ENCODE data around the gene BRSK2.
A peak's percentile ranks its signal among the peaks of the same experiment; 100 is the strongest.

The BRSK2 gene

DNA sequence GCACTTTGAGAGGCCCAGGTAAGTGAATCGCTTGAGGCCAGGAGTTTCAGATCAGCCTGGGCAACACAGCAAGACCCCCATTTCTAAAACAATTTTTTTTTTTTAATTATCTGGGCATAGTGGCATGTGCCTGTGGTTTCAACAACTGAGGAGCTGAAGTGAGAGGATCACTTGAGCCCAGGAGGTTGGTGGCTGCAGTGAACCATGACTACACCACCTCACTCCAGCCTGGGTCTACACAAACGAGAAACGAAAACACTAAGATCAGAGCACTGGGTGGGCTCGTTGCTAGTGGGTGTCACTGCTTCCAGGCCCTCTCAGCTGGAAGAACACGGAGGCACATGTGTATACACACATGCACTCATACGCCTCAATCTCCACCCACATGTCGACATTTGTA is 100.9 kb downstream of the BRSK2 start:
- Mint-ChIP-seq H3K9me3 (no peaks in the 10 kb centered on the region), H3K4me3 (no peak overlapping the region), H3K4me1 (peaks cover 31% of the 10 kb centered on the region), H3K27me3 (no peaks in the 10 kb centered on the region), H3K36me3 (ENCODE audit: low read depth) (peaks cover 2% of the 10 kb centered on the region), H3K27ac (no peak overlapping the region)
- DNase-seq (no peak), ATAC-seq (no peak)

DNA sequence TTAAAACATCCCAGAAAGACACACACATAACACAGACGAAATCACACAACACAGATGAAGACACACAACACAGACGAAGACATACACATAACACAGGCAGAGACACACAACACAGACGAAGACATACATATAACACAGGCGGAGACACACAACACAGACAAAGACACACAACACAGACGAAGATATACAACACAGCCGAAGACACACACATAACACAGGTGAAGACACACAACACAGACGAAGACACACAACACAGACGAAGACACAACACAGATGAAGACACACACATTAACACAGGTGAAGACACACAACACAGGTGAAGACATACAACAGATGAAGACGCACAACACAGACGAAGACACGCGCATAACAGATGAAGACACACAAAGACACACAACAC is 101.6 kb downstream of the BRSK2 start:
- Mint-ChIP-seq H3K4me1 (peaks cover 30% of the 10 kb centered on the region), H3K27ac (no peak overlapping the region)

GRCh38 chr11:1493650-1494244 is 104.0 kb downstream of the BRSK2 start:
- H3K36me3 Mint-ChIP-seq (ENCODE audit: low read depth), result peaks cover 9% of the 10 kb centered on the region
- no peak overlapping the region for H3K4me3 Mint-ChIP-seq
- ATAC-seq (no peak), DNase-seq (no peak)
- peaks cover 41% of the 10 kb centered on the region for H3K4me1 Mint-ChIP-seq
- no peaks in the 10 kb centered on the region for H3K9me3 Mint-ChIP-seq
- H3K27ac Mint-ChIP-seq, result no peak overlapping the region
- no peaks in the 10 kb centered on the region for H3K27me3 Mint-ChIP-seq

More for the DNA sequence above, 101.6 kb downstream of the BRSK2 start:
- ATAC-seq (no peak), DNase-seq (no peak)
- no peak overlapping the region for H3K4me3 Mint-ChIP-seq
- peaks cover 5% of the 10 kb centered on the region for H3K36me3 Mint-ChIP-seq (ENCODE audit: low read depth)
- H3K27me3 Mint-ChIP-seq, result no peaks in the 10 kb centered on the region
- H3K9me3 Mint-ChIP-seq, result no peaks in the 10 kb centered on the region

- H3K4me1 Mint-ChIP-seq, result peaks cover 42% of the 10 kb centered on the region
- peaks cover 14% of the 10 kb centered on the region for H3K36me3 Mint-ChIP-seq (ENCODE audit: low read depth)
These were observed 104.9 kb downstream of the BRSK2 start for GRCh38 chr11:1494650-1495049.

DNA sequence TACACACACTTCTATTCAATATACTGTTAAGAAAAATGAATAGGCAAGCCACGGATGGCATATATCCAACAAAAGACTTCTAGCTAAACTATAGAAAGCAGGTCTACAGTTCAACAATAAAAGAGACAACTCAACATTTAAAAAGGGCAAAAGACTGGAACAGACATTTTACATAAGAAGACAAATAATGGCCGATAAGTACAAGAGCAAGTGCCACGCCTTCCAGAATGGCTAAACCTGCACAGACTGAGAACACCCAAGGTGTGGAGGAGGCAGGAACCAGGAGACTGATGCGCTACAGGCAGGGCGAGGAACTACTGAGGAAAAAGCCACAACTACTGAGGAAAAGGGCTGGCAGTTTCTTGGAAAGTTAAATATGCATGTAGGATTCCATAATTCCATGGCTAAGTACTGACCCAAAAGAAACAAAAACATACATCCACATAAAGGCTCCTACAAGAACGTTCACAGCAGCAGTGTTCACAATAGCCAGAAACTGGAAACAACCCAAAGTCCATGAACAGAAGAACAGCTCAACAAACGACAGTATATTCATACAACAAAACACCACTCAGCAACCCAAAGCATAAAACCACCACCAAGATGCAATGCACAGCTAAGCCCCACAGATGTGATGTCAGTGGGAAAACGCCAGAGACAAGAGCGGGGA is 106.5 kb downstream of the BRSK2 start:
- peaks cover 42% of the 10 kb centered on the region for H3K4me1 Mint-ChIP-seq
- H3K36me3 Mint-ChIP-seq (ENCODE audit: low read depth), result peaks cover 18% of the 10 kb centered on the region
- H3K27ac Mint-ChIP-seq, result no peak overlapping the region
- H3K9me3 Mint-ChIP-seq, result peaks cover 4% of the 10 kb centered on the region
- H3K4me3 Mint-ChIP-seq, result no peak overlapping the region
- ATAC-seq, result no peak
- no peaks in the 10 kb centered on the region for H3K27me3 Mint-ChIP-seq
- no peak for DNase-seq

More at GRCh38 chr11:1494650-1495049, 104.9 kb downstream of the BRSK2 start:
- no peaks in the 10 kb centered on the region for H3K27me3 Mint-ChIP-seq
- no peak overlapping the region for H3K4me3 Mint-ChIP-seq
- peaks cover 4% of the 10 kb centered on the region for H3K9me3 Mint-ChIP-seq
- H3K27ac Mint-ChIP-seq, result no peak overlapping the region
- DNase-seq (no peak), ATAC-seq (no peak)

DNA sequence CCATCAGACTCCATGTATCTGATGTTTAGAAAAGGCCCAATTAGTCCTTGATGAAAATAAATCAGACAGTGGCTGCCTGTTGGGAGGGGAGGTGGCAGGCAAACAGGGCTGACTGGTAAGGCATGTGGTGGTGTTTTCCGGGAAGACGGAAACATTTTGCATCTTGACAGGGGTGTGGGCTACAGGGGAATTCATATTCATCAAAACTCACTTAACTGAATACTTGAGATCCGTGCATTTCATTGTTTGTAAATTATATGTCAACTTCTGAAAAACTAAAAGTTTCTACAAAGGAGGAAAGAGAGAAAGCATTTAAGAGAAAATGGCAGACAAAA is 107.0 kb downstream of the BRSK2 start:
- Mint-ChIP-seq H3K27me3 (no peaks in the 10 kb centered on the region), H3K9me3 (peaks cover 4% of the 10 kb centered on the region), H3K36me3 (ENCODE audit: low read depth) (peaks cover 18% of the 10 kb centered on the region), H3K27ac (no peak overlapping the region), H3K4me3 (no peak overlapping the region), H3K4me1 (peaks cover 42% of the 10 kb centered on the region)
- DNase-seq (no peak), ATAC-seq (no peak)

- peaks cover 36% of the 10 kb centered on the region for H3K4me1 Mint-ChIP-seq
- no peaks in the 10 kb centered on the region for H3K27me3 Mint-ChIP-seq
- H3K4me3 Mint-ChIP-seq, result no peak overlapping the region
- H3K9me3 Mint-ChIP-seq, result peaks cover 4% of the 10 kb centered on the region
- ATAC-seq, result no peak
- H3K27ac Mint-ChIP-seq, result no peak overlapping the region
- H3K36me3 Mint-ChIP-seq (ENCODE audit: low read depth), result peaks cover 18% of the 10 kb centered on the region
- no peak for DNase-seq
These were observed 107.9 kb downstream of the BRSK2 start for GRCh38 chr11:1497600-1497999.

DNA sequence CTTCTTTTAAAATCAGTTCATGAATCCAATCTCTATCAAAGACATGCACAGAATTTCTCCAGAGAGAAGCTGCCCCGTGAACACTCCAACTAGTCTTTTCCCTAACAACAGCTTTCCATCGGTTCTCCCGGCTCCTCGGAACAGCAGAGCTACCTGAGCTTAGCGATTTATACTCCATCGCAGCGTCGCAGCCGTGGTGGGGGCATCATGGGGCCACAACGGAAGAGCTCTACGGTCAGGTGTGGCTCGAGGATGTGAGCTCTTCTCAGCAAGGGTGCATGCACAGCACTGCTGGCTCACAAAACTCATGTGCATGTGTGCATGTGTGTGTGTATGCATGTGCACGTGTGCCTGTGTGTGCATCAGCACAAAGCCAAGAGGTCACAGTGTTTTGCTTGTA is 108.5 kb downstream of the BRSK2 start:
- ATAC-seq (no peak), DNase-seq (no peak)
- peaks cover 18% of the 10 kb centered on the region for H3K36me3 Mint-ChIP-seq (ENCODE audit: low read depth)
- H3K27me3 Mint-ChIP-seq, result no peaks in the 10 kb centered on the region
- H3K27ac Mint-ChIP-seq, result no peak overlapping the region
- H3K4me1 Mint-ChIP-seq, result peaks cover 33% of the 10 kb centered on the region
- peaks cover 4% of the 10 kb centered on the region for H3K9me3 Mint-ChIP-seq
- H3K4me3 Mint-ChIP-seq, result no peak overlapping the region

DNA sequence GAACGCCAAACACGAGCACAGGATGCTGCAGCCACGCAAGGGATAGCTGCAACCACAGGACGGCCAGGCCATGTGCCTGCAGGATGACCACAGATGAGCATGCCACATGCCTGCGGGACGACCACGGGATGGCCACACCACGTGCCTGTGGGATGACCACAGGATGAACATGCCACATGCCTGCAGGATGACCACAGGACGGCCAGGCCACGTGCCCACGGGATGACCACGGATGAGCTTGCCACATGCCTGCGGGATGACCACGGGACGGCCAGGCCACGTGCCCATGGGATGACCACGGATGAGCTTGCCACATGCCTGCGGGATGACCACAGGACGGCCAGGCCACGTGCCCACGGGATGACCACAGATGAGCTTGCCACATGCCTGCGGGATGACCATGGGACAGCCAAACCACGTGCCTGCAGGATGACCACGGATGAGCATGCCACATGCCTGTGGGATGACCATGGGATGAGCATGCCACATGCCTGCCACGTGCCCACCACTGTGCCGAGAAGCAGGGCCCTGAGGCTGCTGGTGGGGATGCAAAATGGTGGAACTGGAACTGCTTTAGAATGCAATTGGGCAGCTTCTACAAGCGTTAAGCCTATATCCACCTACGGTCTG is 109.6 kb downstream of the BRSK2 start:
- Mint-ChIP-seq H3K4me1 (peaks cover 26% of the 10 kb centered on the region), H3K9me3 (peaks cover 4% of the 10 kb centered on the region), H3K4me3 (no peak overlapping the region), H3K36me3 (ENCODE audit: low read depth) (peaks cover 16% of the 10 kb centered on the region), H3K27me3 (no peaks in the 10 kb centered on the region), H3K27ac (peak overlapping the region; percentile 10)
- no peak for DNase-seq
- ATAC-seq, result no peak

DNA sequence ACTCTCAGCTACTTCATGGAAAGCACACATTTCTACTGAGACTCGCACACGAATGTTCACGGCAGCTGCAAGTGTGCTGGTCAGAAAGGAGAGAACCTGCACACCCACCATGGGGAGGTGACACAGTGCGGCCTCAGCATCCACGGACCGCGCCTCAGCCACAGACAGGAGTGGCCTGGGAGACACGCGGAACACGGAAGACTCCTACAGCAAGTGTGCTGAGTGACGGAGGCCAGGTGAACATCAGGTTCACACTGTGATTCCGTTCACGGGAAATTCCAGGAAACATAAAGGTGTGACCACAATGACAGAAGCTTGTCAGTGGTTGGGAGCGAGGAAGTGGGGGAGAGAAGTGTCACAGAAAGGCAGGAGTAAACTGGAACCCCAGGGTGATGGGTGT is 110.2 kb downstream of the BRSK2 start:
- Mint-ChIP-seq H3K27ac (no peak overlapping the region), H3K4me3 (no peak overlapping the region), H3K9me3 (peaks cover 4% of the 10 kb centered on the region), H3K36me3 (ENCODE audit: low read depth) (peaks cover 16% of the 10 kb centered on the region), H3K27me3 (no peaks in the 10 kb centered on the region), H3K4me1 (peaks cover 26% of the 10 kb centered on the region)
- ATAC-seq (no peak), DNase-seq (no peak)

DNA sequence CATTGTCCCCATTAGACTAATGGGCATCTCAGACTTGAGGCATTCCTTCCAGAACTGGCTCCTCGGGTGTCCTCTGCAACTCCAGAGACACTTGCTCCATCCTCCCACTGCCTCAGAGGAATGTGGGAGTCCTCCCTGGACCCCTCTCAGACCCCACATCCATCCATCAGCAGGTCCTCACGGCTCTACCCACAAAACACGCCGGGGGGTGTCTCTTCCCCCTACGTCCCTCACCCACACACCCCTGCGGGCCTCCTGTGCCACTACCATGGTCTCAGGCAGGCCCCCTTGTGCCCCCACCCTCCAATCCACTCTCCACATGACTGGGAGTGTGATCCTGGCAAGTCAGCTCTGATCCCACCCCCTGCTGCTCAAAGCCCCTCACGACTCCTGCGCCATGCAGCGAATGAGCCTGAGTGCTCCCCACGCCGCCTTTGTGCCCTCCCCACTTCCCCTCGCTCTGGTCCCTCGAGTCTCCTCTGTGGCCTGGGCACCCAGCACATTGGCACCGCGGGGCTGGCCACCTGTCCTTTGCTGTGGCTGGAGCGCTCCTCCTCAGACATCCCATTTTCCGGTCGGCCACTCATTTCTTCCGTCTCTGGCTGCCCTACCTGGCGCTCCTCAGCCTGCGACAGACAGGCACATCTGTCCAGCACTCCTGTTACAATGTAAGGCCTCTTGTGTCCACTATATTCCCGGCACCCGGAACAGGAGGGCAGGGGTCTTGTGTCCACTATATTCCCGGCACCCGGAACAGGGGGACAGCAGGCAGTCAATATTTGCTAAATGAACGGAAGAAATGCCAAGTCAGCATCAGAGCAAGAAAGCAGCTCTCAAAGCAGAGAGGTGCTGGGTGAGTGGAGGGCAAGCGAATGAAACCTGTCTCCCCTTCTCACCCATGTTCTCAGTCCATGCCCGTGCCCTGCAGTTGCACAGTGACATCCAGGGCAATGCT is 111.0 kb downstream of the BRSK2 start:
- H3K4me3 Mint-ChIP-seq, result no peak overlapping the region
- H3K27me3 Mint-ChIP-seq, result no peaks in the 10 kb centered on the region
- no peak overlapping the region for H3K27ac Mint-ChIP-seq
- ATAC-seq (no peak), DNase-seq (no peak)
- peaks cover 4% of the 10 kb centered on the region for H3K9me3 Mint-ChIP-seq
- peaks cover 26% of the 10 kb centered on the region for H3K4me1 Mint-ChIP-seq
- peaks cover 16% of the 10 kb centered on the region for H3K36me3 Mint-ChIP-seq (ENCODE audit: low read depth)

DNA sequence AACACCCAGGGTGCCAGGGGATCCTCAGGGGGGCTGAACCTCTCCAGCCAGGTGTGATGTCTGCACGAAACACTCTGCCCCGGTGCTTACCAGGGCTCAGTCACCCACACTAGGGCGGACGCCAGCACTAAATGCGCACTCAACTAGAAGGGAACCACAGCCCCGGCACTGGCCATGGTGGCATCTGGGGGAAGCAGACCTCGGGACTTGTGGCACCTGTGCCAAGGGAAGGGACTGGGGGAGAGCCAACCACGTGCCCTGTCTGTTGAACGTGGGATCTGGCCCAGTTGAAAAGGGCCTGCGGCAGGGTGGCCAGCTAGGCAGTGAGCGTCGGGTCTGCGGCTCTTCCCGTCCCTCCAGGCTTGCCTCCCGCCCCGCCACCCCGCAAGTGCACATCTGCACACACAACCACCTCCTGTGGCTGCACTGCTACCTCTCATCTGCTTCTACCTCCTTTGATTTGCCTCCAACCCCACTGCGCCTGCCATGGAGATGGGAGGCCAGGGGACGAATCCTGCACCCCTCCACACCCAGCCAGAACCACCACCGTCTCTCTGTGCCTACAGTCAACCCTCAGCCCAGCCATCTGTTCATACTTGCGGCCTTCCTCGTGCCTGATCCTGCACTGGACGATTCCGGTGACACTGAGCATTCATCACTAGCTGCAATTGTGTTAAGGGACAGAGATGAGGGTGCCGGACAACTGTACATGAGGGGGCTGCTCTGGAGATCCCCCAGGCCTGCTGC is 111.9 kb downstream of the BRSK2 start:
- ATAC-seq, result no peak
- no peaks in the 10 kb centered on the region for H3K27me3 Mint-ChIP-seq
- peaks cover 26% of the 10 kb centered on the region for H3K4me1 Mint-ChIP-seq
- no peak overlapping the region for H3K4me3 Mint-ChIP-seq
- peaks cover 13% of the 10 kb centered on the region for H3K36me3 Mint-ChIP-seq (ENCODE audit: low read depth)
- H3K27ac Mint-ChIP-seq, result no peak overlapping the region
- H3K9me3 Mint-ChIP-seq, result peaks cover 4% of the 10 kb centered on the region
- DNase-seq, result no peak

GRCh38 chr11:1502168-1502953 is 112.6 kb downstream of the BRSK2 start:
- no peak for DNase-seq
- Mint-ChIP-seq H3K4me3 (no peak overlapping the region), H3K9me3 (peaks cover 4% of the 10 kb centered on the region), H3K27ac (no peak overlapping the region), H3K4me1 (peaks cover 18% of the 10 kb centered on the region), H3K36me3 (ENCODE audit: low read depth) (peaks cover 12% of the 10 kb centered on the region), H3K27me3 (no peaks in the 10 kb centered on the region)
- ATAC-seq, result no peak

Measured in activated naive CD8-positive, alpha-beta T cell treated with anti-CD3 and anti-CD28 coated beads, Interleukin-2, amount 50 U/mL, for 24 hours (primary cell).